Activated CD4-positive, alpha-beta T cell treated with anti-CD3 and anti-CD28 coated beads, Interleukin-2, amount 50 U/mL, for 24 hours (primary cell): ENCODE results near the gene KLHDC7B.
"Not testable (repeated sequence)": the region's sequence is repeated elsewhere in the genome, so short reads cannot be mapped to it uniquely, and the experiment has no call there.

Experiments used
- DNase-seq, 2 donors: peaks; one replicate each; pipeline ENCODE4 v3.0.0-alpha.2; 2020; ENCODE audit warnings: low read depth in 1 of 2, low spot score in 1 of 2

Gene KLHDC7B

GRCh38 chr22:50517495-50518260, 28.0 kb upstream of the KLHDC7B start:
- DNase-seq = no peak

GRCh38 chr22:50518606-50519005, 27.1 kb upstream of the KLHDC7B start:
- no peak for DNase-seq

- no peak for DNase-seq
These were observed 26.5 kb upstream of the KLHDC7B start for GRCh38 chr22:50519151-50519550.

- not testable (repeated sequence) for DNase-seq
These were observed 25.5 kb upstream of the KLHDC7B start for GRCh38 chr22:50520184-50520583.

GRCh38 chr22:50520826-50521453, 24.8 kb upstream of the KLHDC7B start:
- DNase-seq = no peak

GRCh38 chr22:50521710-50522109, 24.0 kb upstream of the KLHDC7B start:
- DNase-seq = no peak

GRCh38 chr22:50522208-50522805, 23.4 kb upstream of the KLHDC7B start:
- DNase-seq = no peak

- no peak for DNase-seq
These were observed 22.8 kb upstream of the KLHDC7B start for GRCh38 chr22:50522806-50523438.

GRCh38 chr22:50523458-50523805, 22.3 kb upstream of the KLHDC7B start:
- DNase-seq = no peak

- no peak for DNase-seq
These were observed 21.7 kb upstream of the KLHDC7B start for GRCh38 chr22:50523806-50524675.

- DNase-seq = no peak
These were observed 21.0 kb upstream of the KLHDC7B start for GRCh38 chr22:50524676-50525103.

- peak; percentile 95 to 96 for DNase-seq
These were observed 20.4 kb upstream of the KLHDC7B start, which contains the start of gene SCO2 for GRCh38 chr22:50525104-50525857. SCO2 (minus strand) TSS chr22:50525598; CDS start chr22:50524411, 1,187 bp downstream.

GRCh38 chr22:50525858-50526107, 19.9 kb upstream of the KLHDC7B start:
- no peak for DNase-seq

- DNase-seq = peak; percentile 71 to 84
These were observed 19.4 kb upstream of the KLHDC7B start for GRCh38 chr22:50526108-50526833.

- DNase-seq = peak in 1 of 2 donors; percentile 41
These were observed 18.6 kb upstream of the KLHDC7B start for GRCh38 chr22:50526834-50527801.

- no peak for DNase-seq
These were observed 17.6 kb upstream of the KLHDC7B start for GRCh38 chr22:50527921-50528681.

- no peak for DNase-seq
These were observed 16.9 kb upstream of the KLHDC7B start for GRCh38 chr22:50528682-50529415.
